Neuronal stem cell (in vitro differentiated cells): ENCODE results near the gene ARRDC3.

Source experiments
- DNase-seq: peaks from one replicate; pipeline ENCODE4 v3.0.0-alpha.2; 2013; ENCODE audit warnings: low spot score
- H2AFZ ChIP-seq: one replicate; pipeline ENCODE4 v1.6.1; 2013; ENCODE audit warnings: mild to moderate bottlenecking, low read length, inconsistent platforms
- H2AK5ac ChIP-seq: 2 replicates; pipeline ENCODE4 v1.6.1; 2013; ENCODE audit warnings: low read depth, mild to moderate bottlenecking, inconsistent platforms, low read length, moderate library complexity, mixed read lengths
- H2BK120ac ChIP-seq: 2 replicates; pipeline ENCODE4 v1.6.1; 2013; ENCODE audit warnings: low read depth, mild to moderate bottlenecking, inconsistent platforms, low read length, moderate library complexity, mixed read lengths
- H2BK12ac ChIP-seq: one replicate; pipeline ENCODE4 v1.6.1; 2013; ENCODE audit warnings: low read length, inconsistent platforms
- H2BK15ac ChIP-seq: 2 replicates; pipeline ENCODE4 v1.6.1; 2013; ENCODE audit warnings: mild to moderate bottlenecking, low read length, inconsistent platforms, mixed read lengths
- H2BK5ac ChIP-seq: one replicate; pipeline ENCODE4 v1.6.1; 2013; ENCODE audit warnings: inconsistent platforms, mild to moderate bottlenecking, low read length, moderate library complexity
- H3K14ac ChIP-seq: one replicate; pipeline ENCODE4 v1.6.1; 2013; ENCODE audit warnings: low read length, inconsistent platforms
- H3K18ac ChIP-seq: 2 replicates; pipeline ENCODE4 v1.6.1; 2013; ENCODE audit warnings: low read length, inconsistent platforms
- H3K23ac ChIP-seq: 2 replicates; pipeline ENCODE4 v1.6.1; 2013; ENCODE audit warnings: low read depth, mild to moderate bottlenecking, mixed read lengths, low read length, inconsistent platforms; ENCODE audit not compliant: poor library complexity
- H3K27ac ChIP-seq: replicated peaks from 3 replicates; pipeline ENCODE4 v1.5.1; 2013; ENCODE audit warnings: low read length, inconsistent platforms
- H3K27me3 ChIP-seq, 3 experiments: 2 replicates each; pipeline ENCODE4 v1.6.1; 2013; ENCODE audit warnings: low read length in 3 of 3, mild to moderate bottlenecking in 2 of 3, inconsistent platforms in 1 of 3, low read depth in 1 of 3, mixed read lengths in 1 of 3, moderate library complexity in 1 of 3; ENCODE audit not compliant: control insufficient read depth in 3 of 3, insufficient read depth in 3 of 3
- H3K36me3 ChIP-seq, 2 donors: replicated peaks in 1 of 2; 2 replicates each; pipeline ENCODE4 v1.6.1; 2013; ENCODE audit warnings: low read length in 2 of 2; ENCODE audit not compliant: control insufficient read depth in 2 of 2, insufficient read depth in 2 of 2
- H3K4ac ChIP-seq: 2 replicates; pipeline ENCODE4 v1.6.1; 2013; ENCODE audit warnings: inconsistent platforms, mild to moderate bottlenecking, low read length, moderate library complexity
- H3K4me1 ChIP-seq, 2 donors: 1 replicate in 1 of 2; 2 replicates in 1 of 2; pipeline ENCODE4 v1.6.1; 2013; ENCODE audit warnings: low read length in 2 of 2, low read depth in 1 of 2; ENCODE audit not compliant: control insufficient read depth in 2 of 2, insufficient read depth in 1 of 2
- H3K4me2 ChIP-seq: one replicate; pipeline ENCODE4 v1.6.1; 2013; ENCODE audit warnings: mild to moderate bottlenecking, low read length, inconsistent platforms; ENCODE audit not compliant: insufficient read depth, poor library complexity, severe bottlenecking
- H3K4me3 ChIP-seq, 2 donors: 2 replicates each; pipeline ENCODE4 v1.5.1; 2013; ENCODE audit warnings: low read length in 2 of 2, mild to moderate bottlenecking in 2 of 2, inconsistent platforms in 1 of 2, moderate library complexity in 1 of 2
- H3K79me1 ChIP-seq: one replicate; pipeline ENCODE4 v1.6.1; 2013; ENCODE audit warnings: low read depth, mild to moderate bottlenecking, inconsistent platforms, low read length, moderate library complexity
- H3K9ac ChIP-seq: one replicate; pipeline ENCODE4 v1.6.1; 2013; ENCODE audit warnings: mild to moderate bottlenecking, low read depth, low read length, inconsistent platforms; ENCODE audit not compliant: poor library complexity
- H3K9me3 ChIP-seq, 2 donors: replicated peaks in 1 of 2; 2 replicates each; pipeline versions ENCODE3 to v1.6.1; 2013; ENCODE audit warnings: low read length in 2 of 2, mild to moderate bottlenecking in 2 of 2, inconsistent platforms in 1 of 2, low read depth in 1 of 2, mixed read lengths in 1 of 2, moderate library complexity in 1 of 2; ENCODE audit not compliant: control insufficient read depth in 2 of 2, insufficient read depth in 1 of 2
- H4K8ac ChIP-seq: one replicate; pipeline ENCODE4 v1.6.1; 2013; ENCODE audit warnings: low read depth, mild to moderate bottlenecking, inconsistent platforms, low read length, moderate library complexity
- H4K91ac ChIP-seq: one replicate; pipeline ENCODE4 v1.6.1; 2013; ENCODE audit warnings: low read length, low read depth, mild to moderate bottlenecking, inconsistent platforms; ENCODE audit not compliant: poor library complexity
- WGBS, 2 donors: extraction: QIAGEN DNeasy Blood & Tissue Kit; methylation state at CpG; one replicate each; pipeline ENCODE4 v1.1.7; 2013; ENCODE audit warnings: missing lambda C conversion rate in 2 of 2, mixed read lengths in 1 of 2; ENCODE audit not compliant: insufficient read length in 2 of 2, insufficient replicate concordance in 1 of 2; ENCODE audit errors: extremely low coverage in 2 of 2; 5-methylcytosine and 5-hydroxymethylcytosine counted together

Gene ARRDC3

DNA sequence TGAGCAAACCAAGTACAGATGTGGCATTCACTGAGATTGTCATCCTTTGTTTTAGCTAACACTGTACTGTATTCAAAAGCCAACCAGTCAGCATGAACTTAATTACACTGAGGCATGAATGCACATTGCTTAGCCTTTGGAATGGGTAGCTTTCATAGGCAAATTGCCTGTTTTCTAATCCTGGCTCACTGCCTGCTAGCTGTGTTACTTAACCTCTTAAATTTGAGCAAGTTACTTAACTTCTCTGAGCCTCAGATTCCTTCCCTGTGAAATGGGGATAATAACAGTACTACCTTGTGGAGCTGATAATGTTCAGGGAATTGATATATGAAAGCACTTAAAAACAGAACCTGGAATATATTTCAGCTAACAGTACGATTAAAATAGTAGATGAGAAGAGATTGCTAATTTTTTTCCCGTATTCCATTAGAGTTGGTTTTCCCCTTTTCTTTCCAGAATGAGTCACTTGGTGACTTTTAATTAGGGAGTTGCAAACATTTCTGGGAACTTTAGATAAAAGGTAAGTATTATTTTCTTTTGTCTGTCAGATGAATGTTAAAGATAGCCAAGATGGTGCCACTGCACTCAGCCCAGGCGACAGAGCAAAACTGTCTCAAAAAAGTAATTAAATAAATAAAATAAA, 43.9 kb downstream of the ARRDC3 start:
- Histone ChIP-seq H3K14ac (no peak overlapping the region), H2AFZ (no peak overlapping the region), H2BK15ac (no peak overlapping the region), H2BK5ac (no peak overlapping the region), H4K8ac (no peak overlapping the region), H3K23ac (no peak overlapping the region), H3K4me2 (no peak overlapping the region), H3K4me1 (no peaks in the 10 kb centered on the region), H3K27ac (no peak overlapping the region), H3K9ac (no peak overlapping the region), H2AK5ac (no peak overlapping the region), H2BK120ac (no peak overlapping the region), H3K36me3 (no peaks in the 10 kb centered on the region), H4K91ac (no peak overlapping the region), H3K18ac (no peak overlapping the region), H3K79me1 (no peaks in the 10 kb centered on the region), H3K4me3 (no peak overlapping the region), H3K4ac (no peak overlapping the region), H3K9me3 (peaks cover 0 to 3% of the 10 kb centered on the region in 2 donors), H2BK12ac (no peak overlapping the region), H3K27me3 (no peaks in the 10 kb centered on the region)
- DNase-seq = no peak
- no CpG with 5 or more reads among the region's 3 CpGs for WGBS, 2 donors

DNA sequence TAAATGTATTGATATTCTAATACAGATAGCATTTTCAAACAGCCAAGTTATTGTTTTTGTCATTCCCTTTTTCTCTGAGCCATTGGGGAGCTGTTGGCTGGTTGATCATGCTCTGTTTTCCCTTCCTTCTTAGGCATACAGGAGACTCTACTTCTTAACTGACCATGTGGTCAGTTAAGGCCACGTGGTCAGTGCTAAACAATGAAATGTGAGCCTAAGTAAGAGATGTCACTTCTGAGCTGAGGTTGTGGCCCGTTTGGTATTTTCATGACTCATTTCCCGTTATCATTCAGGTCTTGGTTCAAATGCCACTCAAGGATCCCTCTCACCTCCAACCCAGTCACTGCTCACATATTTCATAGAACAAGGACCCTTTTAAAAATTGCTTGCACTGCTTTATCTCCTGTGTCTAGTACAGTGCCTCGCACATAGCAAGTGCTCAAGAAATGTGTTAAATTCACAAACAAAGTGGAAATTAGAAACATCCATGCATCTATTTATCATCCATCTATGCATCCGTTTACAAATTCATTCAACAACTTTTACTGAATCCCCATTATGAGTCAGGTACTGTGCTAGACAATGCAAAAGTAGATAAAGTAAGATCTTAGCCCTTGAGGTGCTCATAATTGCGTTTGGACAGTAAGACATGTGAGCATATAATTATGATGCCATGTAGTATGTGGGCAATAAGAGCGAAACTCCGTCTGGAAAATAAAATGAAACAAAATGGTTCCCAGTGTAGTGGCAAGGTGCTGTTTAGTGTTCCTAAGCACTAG, 50.7 kb downstream of the ARRDC3 start:
- Histone ChIP-seq H3K36me3 (no peaks in the 10 kb centered on the region), H2BK15ac (no peak overlapping the region), H2BK120ac (no peak overlapping the region), H3K18ac (no peak overlapping the region), H3K9me3 (no peaks in the 10 kb centered on the region), H3K4me3 (no peak overlapping the region), H2AK5ac (no peak overlapping the region), H4K91ac (no peak overlapping the region), H2BK5ac (no peak overlapping the region), H3K4ac (no peak overlapping the region), H3K4me2 (no peak overlapping the region), H3K9ac (no peak overlapping the region), H2AFZ (peak overlapping the region; percentile 69), H3K4me1 (peaks cover 0 to 4% of the 10 kb centered on the region in 2 donors), H3K79me1 (no peaks in the 10 kb centered on the region), H3K27ac (no peak overlapping the region), H4K8ac (no peak overlapping the region), H3K14ac (no peak overlapping the region), H2BK12ac (no peak overlapping the region), H3K23ac (no peak overlapping the region), H3K27me3 (no peaks in the 10 kb centered on the region)
- DNase-seq = no peak
- WGBS, 2 donors = no CpG with 5 or more reads among the region's 8 CpGs

GRCh38 chr5:91331705-91332104, 51.4 kb downstream of the ARRDC3 start:
- no peaks in the 10 kb centered on the region for H3K27me3 ChIP-seq
- H4K91ac ChIP-seq = no peak overlapping the region
- no peak for DNase-seq
- no peak overlapping the region for H3K14ac ChIP-seq
- no peak overlapping the region for H3K4me2 ChIP-seq
- no peak overlapping the region for H2BK15ac ChIP-seq
- H2AK5ac ChIP-seq = no peak overlapping the region
- no peak overlapping the region for H2BK5ac ChIP-seq
- no CpG with 5 or more reads among the region's 1 CpG for WGBS, 2 donors
- H3K4ac ChIP-seq = no peak overlapping the region
- no peak overlapping the region for H3K4me3 ChIP-seq
- H3K36me3 ChIP-seq = no peaks in the 10 kb centered on the region
- no peaks in the 10 kb centered on the region for H3K79me1 ChIP-seq
- H2BK12ac ChIP-seq = no peak overlapping the region
- H4K8ac ChIP-seq = no peak overlapping the region
- no peak overlapping the region for H2BK120ac ChIP-seq
- H3K9me3 ChIP-seq = no peaks in the 10 kb centered on the region
- peaks cover 0 to 4% of the 10 kb centered on the region in 2 donors for H3K4me1 ChIP-seq
- no peak overlapping the region for H3K9ac ChIP-seq
- H3K18ac ChIP-seq = no peak overlapping the region
- no peak overlapping the region for H3K23ac ChIP-seq
- H3K27ac ChIP-seq = no peak overlapping the region
- peak overlapping the region; percentile 69 for H2AFZ ChIP-seq

DNA sequence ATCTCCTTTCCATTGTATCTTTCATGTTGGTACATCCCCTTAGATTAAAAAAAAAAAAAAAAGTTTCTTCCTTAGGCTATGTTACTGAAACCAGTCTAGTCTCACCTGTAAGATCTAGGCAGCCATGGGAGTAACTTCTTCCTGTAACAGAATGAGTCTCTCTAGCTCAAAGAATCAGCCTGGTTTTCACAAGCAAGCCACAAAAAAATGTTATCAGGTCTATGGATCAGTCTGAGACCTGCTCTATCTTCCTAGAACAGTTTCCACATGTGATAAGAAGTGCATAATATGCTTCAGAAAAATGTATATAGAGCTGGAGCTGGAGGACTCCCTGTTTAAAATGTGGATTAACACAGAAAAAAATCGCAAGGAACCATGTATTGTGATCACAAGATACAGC, 53.8 kb downstream of the ARRDC3 start:
- no peak overlapping the region for H3K4me2 ChIP-seq

More for the DNA sequence above, 53.8 kb downstream of the ARRDC3 start:
- H3K79me1 ChIP-seq = no peaks in the 10 kb centered on the region
- H3K23ac ChIP-seq = no peak overlapping the region
- no peak overlapping the region for H2AFZ ChIP-seq
- no peak overlapping the region for H4K91ac ChIP-seq
- DNase-seq = no peak
- no peaks in the 10 kb centered on the region for H3K9me3 ChIP-seq
- WGBS, 2 donors = no CpG with 5 or more reads among the region's 1 CpG
- no peak overlapping the region for H3K14ac ChIP-seq
- no peak overlapping the region for H2BK12ac ChIP-seq
- no peaks in the 10 kb centered on the region for H3K27me3 ChIP-seq
- H3K9ac ChIP-seq = no peak overlapping the region
- no peak overlapping the region for H2AK5ac ChIP-seq
- H3K27ac ChIP-seq = no peak overlapping the region
- H2BK120ac ChIP-seq = no peak overlapping the region
- H3K36me3 ChIP-seq = no peaks in the 10 kb centered on the region
- no peak overlapping the region for H4K8ac ChIP-seq
- no peak overlapping the region for H2BK5ac ChIP-seq
- H2BK15ac ChIP-seq = no peak overlapping the region
- H3K18ac ChIP-seq = no peak overlapping the region
- peaks cover 0 to 4% of the 10 kb centered on the region in 2 donors for H3K4me1 ChIP-seq
- no peak overlapping the region for H3K4me3 ChIP-seq
- no peak overlapping the region for H3K4ac ChIP-seq
